RKO (cell line): ENCODE measurements around the gene DNAJB14.

ENCODE experiments used
- DNase-seq: peaks from one replicate; pipeline ENCODE4 v3.0.0-alpha.2; 2016; ENCODE audit warnings: low spot score

DNAJB14 gene

DNA sequence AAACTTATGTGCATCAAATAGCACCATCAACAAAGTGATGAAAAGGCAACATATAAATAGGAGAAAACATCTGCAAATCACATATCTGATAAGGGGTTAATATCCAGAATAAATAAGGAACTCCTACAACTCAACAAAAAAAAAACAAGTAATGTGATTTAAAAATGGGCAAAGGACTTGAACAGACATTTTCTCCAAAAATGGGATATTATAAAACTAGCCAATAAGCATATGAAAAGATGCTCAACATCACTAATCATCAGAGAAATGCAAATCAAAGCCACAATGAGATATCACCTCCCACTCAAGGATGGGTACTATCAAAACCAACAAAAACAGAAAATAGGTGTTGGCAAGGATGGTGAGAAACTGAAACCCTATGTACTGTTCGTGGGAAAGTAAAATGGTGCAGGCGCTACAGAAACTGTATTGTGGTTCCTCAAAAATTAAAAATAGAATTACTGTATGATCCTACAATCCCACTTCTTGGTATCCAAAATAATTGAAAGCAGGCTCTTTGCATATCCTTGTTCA lies 2.4 kb downstream of the DNAJB14 start:
- no peak for DNase-seq

DNA sequence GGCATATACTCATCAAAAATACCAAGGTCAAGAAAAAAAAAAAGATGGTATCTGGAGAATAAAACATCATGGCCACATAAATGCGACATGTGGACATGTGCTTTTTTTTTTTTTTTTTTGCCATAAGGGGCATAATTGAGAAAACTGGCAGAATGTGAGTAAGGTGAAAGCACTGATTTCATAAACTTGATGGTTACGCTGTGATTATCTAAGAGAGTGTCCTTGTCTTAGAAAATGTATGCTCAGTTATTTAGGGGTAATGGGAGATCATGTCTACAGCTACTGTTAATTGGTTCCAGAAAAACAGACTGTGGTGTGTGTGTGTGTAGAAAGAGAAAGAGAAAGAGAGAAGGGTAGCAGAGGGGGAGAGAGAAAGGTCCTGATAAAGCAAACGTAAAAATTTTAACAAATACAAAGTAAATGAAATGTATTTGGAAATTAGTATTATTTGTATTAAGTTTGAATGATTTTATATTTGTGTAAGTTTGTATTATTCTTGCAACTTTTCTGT lies 8.1 kb downstream of the DNAJB14 start:
- DNase-seq: no peak

DNA sequence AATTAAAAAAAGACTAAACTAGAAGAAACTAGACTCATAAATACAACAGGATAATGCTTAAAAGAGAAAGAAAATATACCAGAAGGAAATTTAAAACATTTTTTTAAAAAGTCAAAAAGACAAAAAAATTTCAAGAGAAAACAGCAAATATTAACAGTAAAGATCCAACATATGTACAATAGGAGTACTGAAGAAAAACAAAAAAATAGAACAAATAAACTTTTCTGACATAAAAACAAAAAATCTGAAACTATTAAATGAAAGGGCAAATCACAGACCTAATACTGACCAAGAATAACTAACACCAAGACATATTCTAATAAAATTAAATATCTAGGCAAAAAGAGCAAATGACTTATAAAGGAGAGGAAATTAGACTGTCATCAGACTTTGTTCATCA lies 11.5 kb downstream of the DNAJB14 start:
- DNase-seq: peak; percentile 51

GRCh38 chr4:99927566-99927965 lies 18.9 kb downstream of the DNAJB14 start:
- DNase-seq: no peak

- DNase-seq: no peak
These were observed 25.2 kb downstream of the DNAJB14 start for GRCh38 chr4:99921174-99921573.

GRCh38 chr4:99918656-99919055 lies 27.8 kb downstream of the DNAJB14 start:
- DNase-seq: no peak

DNA sequence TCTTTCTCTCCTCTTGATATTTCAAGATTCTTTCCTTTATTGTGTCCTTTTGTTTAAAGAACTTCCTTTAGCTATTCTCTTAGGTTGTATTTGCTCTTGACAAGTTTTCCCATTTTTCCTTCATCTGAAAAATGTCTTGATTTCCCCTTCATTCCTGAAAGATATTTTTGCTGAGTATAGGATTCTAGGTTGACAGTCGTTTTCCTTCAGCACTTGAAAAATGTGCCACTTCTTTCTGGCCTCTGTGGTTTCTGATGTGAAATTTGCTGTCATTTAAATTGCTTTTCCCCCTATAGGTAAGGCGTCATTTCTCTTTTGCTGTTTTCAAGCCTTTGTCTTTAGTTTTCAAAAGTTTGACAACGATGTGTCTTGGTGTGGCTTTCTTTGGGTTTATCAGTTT lies 28.8 kb downstream of the DNAJB14 start:
- DNase-seq: no peak

GRCh38 chr4:99915449-99915848 lies 31.0 kb downstream of the DNAJB14 start:
- no peak for DNase-seq

GRCh38 chr4:99894998-99895397 lies 51.4 kb downstream of the DNAJB14 start:
- DNase-seq: no peak

DNA sequence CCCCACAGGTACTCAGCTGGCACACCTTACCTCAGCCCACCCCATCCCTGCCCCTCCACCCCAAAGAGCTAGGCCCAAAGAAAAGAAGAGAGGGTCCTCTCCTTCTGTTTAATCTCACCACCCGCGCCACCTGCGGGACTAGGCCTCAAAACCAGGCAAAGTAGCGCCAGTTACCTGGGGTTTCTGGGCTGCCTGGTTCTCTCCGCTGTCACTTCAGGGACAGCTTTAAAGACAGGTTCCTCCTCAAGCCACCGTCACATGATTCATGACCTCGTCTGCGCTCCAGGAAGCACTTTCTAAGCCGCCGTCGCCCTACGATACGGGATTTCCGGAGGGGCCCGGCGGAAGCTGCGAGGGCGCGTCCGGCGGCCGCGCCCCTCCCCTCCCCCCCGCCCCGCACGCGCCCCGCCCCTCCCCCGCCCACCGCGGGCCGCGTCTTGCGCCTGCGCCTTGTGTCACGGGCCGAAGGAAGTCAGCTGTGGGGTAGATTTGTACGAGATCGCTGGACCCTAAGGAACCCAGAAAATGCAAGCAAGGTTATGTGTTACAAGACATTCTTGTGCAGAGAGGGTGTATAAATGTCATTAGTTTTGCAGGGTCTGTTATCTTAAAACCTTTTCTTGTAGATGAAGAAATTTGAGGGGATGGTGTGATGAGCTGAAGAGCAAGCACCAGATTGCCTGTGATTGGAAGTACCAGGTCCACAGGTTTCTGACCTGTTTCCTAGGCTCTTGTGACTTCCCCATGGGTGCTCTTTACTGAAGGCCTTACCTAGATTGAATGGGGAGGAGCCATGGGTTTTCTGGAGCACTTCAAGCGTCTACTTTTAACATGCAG lies 52.0 kb downstream of the DNAJB14 start, which contains the start of gene LAMTOR3:
Gene LAMTOR3 (minus strand): TSS at position 267 of the 837 bp plus-strand sequence. CDS start 464 bp downstream, outside the sequence.
- peak; percentile 94 for DNase-seq

- no peak for DNase-seq
These were observed 52.6 kb downstream of the DNAJB14 start for GRCh38 chr4:99893839-99894160.

DNA sequence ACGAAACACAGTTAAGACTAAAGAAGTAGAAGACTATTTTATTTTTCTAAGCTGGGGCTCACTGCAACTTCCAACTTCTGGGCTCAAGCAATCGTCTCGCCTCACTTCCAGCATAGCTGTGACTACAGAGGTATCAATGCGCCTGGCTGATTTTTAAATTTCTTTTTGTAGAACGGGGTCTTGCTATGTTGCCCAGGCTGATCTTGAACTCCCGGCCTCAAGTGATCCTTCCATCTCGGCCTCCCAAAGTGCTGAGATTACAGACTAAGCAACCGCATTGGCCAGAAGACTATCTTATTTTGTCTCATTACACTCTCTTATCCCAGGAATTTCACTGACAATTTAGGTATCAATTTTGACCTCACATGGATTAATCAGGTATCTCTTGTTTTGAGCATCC lies 53.4 kb downstream of the DNAJB14 start:
- no peak for DNase-seq

DNA sequence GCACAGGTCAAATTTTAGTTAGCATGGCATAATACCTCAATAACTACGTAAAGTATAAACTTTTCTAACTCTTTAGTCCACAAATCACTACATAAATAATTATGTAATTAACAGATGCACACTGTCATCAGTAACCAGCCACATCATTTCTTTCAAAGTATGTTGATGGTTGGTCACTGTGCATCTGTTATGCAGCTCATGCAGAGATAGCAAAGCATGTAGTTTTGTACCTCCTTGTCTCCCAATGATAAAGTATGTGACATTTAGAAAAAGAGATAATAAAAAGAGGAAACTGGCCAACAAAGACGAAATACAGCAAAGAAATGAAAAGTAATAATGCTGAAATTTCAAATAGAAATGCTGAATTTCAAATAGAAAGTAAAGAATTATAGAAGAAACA lies 55.1 kb downstream of the DNAJB14 start:
- DNase-seq: no peak

- DNase-seq: no peak
These were observed 58.6 kb downstream of the DNAJB14 start for GRCh38 chr4:99887837-99888236.

DNA sequence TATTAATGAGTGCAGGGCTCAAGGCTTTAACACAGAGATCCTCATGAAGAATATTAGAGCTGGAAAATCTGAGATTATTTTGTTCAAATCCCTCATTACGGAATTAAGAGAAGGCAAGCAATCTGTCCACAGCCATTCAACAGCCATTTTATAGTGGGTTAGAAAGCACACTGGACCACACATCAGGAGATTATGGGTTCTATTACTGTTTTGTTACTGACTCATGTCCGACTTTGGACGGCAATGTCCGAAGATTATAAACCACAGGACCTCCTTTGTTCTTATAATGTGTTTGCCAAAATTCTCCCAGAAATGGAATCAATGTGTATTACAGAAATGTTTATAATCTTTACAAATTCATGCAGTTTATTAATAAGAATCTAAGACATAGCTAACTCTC lies 60.3 kb downstream of the DNAJB14 start:
- DNase-seq: no peak

DNA sequence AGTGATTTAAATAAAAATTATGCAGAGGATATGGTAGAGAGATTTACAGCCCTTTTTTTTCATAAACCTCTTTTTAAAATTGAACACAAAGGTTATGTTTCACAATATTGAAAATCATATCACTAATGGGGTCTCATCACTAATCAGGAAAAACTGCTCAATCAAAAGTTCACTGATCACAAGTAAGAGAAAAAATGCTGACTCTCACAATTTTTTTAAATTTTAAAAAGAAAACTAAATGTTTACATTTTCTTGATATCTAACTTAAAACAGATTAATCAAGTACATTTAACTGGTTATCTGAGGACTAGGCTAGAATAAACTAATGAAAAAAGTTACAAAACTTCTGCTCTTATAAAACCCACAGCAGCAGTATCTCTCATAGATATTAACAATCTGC lies 60.7 kb downstream of the DNAJB14 start:
- DNase-seq: no peak

- DNase-seq: peak; percentile 69
These were observed 61.3 kb downstream of the DNAJB14 start for GRCh38 chr4:99885063-99885664.

GRCh38 chr4:99879458-99879857 lies 67.0 kb downstream of the DNAJB14 start:
- no peak for DNase-seq

- DNase-seq: no peak
These were observed 67.8 kb downstream of the DNAJB14 start for GRCh38 chr4:99878604-99879003.

DNA sequence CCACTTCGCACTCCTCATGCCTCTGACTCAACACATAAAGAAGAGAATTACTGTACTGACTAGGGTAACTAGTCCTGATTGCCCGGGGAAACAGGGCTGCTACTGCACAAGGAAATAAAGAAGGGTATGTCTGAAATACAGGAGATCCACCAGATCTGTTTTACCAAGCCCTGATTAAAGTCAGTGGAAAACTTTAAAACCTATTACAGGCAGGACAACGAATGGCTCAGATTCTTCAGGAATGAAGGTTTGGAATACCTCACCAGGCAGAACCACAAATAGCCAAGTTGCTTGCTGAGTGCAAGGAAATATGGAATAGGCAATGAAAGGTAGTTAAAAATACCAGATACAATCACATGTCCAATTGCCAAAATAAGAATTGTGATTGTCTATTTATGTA lies 69.5 kb downstream of the DNAJB14 start:
- no peak for DNase-seq

GRCh38 chr4:99875071-99875470 lies 71.3 kb downstream of the DNAJB14 start:
- no peak for DNase-seq

DNA sequence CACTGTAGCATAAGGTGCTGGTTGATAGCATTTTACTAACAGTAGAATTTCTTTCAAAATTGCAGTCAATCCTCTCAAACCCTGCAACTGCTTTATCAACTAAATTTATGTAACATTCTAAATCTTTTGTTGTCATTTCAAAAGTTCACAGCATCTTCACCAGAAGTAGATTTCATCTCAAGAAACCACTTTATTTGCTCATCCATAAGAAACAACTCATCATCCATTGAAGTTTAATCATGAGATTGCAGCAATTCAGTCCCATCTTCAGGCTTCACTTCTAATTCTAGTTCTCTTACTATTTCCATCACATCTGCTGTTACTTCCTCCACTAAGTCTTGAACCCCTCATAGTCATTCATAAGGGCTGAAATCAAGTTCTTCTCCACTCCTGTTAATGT lies 73.8 kb downstream of the DNAJB14 start:
- DNase-seq: no peak

- no peak for DNase-seq
These were observed 78.3 kb downstream of the DNAJB14 start for GRCh38 chr4:99868126-99868596.
